ENCODE data around the gene ZNF84. TPM values are rescaled to one million over a fixed set of nuclear protein-coding genes. Genes with fewer than 3 reads are reported as not detected.
A peak's percentile ranks its signal among the peaks of the same experiment; 100 is the strongest.

The ZNF84 gene
- polyA plus RNA-seq, 1 of the 3 experiments (the other 2 are of a cell fraction), result 12.2 TPM

DNA sequence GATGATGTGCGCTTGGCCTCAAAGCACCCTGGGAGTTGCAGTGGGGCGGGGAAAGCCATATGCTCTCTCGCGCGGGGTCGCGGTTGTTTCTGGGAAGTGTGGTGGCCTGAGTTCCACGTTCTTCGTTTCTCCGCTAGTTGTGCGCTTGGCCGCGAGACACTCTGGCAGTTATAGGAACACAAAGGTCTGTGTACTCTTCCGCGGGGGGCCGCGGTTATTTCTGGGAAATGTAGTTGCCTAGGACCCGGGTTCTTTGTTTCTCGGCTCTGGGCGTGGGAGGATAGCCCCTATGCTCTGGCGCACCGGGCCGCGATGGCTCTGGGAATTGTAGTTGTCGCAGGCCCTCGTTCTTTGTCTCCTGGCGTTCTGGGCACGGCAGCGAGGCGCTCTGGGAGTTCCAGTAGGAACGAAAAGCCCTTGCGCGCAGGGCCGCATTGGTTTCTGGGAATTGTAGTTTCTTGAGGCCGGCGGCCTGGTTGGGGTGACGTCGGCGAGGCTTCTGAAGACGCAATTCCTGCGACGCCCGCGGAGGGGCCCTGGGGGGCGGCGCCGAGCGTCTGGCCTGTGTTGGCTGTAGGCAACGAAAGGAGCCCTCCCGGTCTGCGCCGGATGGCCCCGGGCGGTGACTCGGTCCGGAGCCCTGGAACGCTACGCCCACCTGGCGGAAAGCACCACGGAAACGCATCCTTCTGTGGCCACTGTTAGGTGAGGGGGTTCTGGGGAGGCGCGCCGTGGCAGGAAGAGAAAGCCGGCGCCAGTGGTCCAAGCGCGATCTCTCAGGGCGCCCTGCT is 43.3 kb downstream of the ZNF84 start, which contains the start of gene ZNF140 (continued):
- TF ChIP-seq FOXJ3 (CRISPR knock-in tag; IDR thresholded peaks at IDR 0.05), result no peak
- TF ChIP-seq SMC3 (IDR thresholded peaks at IDR 0.05; ENCODE audit: low read depth, low read length), result no peak
- TF ChIP-seq, protein P1, sequence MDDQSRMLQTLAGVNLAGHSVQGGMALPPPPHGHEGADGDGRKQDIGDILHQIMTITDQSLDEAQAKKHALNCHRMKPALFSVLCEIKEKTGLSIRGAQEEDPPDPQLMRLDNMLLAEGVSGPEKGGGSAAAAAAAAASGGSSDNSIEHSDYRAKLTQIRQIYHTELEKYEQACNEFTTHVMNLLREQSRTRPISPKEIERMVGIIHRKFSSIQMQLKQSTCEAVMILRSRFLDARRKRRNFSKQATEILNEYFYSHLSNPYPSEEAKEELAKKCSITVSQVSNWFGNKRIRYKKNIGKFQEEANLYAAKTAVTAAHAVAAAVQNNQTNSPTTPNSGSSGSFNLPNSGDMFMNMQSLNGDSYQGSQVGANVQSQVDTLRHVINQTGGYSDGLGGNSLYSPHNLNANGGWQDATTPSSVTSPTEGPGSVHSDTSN (IDR thresholded peaks at IDR 0.05), result no peak
- peak; percentile 33; the same call in 1 of the 2 replicates for TF ChIP-seq TAF1 (IDR thresholded peaks at IDR 0.05; ENCODE audit: borderline replicate concordance, low read depth, low read length)
- TF ChIP-seq FOSL2 (IDR thresholded peaks at IDR 0.05; ENCODE audit: borderline replicate concordance, low read depth), result no peak
- no peak for TF ChIP-seq MEF2A (IDR thresholded peaks at IDR 0.05; ENCODE audit: borderline replicate concordance, low read depth)
- TF ChIP-seq YY1 (IDR thresholded peaks at IDR 0.05; ENCODE audit: low read depth), result no peak; the same call in 1 of the 2 replicates
- TF ChIP-seq, protein P2, sequence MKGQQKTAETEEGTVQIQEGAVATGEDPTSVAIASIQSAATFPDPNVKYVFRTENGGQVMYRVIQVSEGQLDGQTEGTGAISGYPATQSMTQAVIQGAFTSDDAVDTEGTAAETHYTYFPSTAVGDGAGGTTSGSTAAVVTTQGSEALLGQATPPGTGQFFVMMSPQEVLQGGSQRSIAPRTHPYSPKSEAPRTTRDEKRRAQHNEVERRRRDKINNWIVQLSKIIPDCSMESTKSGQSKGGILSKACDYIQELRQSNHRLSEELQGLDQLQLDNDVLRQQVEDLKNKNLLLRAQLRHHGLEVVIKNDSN (IDR thresholded peaks at IDR 0.05; ENCODE audit: borderline replicate concordance, low read depth), result 0 out of 2 replicates have a peak, but pooled peaks have one; percentile 22
- TF ChIP-seq, protein P3, sequence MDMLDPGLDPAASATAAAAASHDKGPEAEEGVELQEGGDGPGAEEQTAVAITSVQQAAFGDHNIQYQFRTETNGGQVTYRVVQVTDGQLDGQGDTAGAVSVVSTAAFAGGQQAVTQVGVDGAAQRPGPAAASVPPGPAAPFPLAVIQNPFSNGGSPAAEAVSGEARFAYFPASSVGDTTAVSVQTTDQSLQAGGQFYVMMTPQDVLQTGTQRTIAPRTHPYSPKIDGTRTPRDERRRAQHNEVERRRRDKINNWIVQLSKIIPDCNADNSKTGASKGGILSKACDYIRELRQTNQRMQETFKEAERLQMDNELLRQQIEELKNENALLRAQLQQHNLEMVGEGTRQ (IDR thresholded peaks at IDR 0.05; ENCODE audit: borderline replicate concordance, low read depth, low read length), result no peak

DNA sequence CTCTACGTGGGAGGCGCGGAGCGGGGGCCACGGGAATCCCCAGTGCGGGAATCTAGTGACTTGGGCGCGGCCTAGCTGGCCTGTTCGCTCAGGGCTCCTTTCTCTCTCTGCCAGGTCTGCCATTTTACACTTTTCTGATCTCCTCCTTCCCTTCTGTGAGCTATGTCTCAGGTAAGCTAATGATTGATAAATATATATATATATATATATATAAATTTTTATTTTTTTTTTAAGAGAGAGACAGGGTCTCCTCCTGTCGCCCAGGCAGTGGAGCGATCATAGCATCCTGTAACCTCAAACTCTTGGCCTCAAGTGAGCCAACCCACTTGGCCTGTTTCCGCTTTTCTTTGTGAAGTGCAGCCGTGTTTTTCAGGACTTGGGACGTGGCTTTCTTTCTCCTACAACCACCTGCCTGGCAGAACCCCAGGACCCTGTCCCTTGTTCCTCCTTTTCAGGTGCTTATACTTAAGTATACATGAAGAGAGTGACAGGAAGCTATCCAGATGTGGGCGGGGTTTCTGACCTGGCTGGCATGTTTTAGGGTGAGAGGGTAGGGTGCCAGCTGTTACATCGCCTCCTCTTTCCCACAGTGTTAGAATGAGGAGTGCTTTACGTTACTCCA is 44.0 kb downstream of the ZNF84 start:
- Histone ChIP-seq H3K36me3 (replicated peaks in 1 of 2; ENCODE audit: control insufficient read depth in 1 of 2, insufficient read depth in 2 of 2, low read length in 1 of 2) (peaks cover 44 to 50% of the 10 kb centered on the region in 2 experiments), H3K9ac (peak overlapping the region; percentile 86), H3K9me3 (peaks cover 29% of the 10 kb centered on the region), H3K4me2 (peak overlapping the region; percentile 76), H3K79me2 (ENCODE audit: insufficient read depth) (peaks cover 16% of the 10 kb centered on the region; the same call in 1 of the 2 replicates), H3K27ac (ENCODE audit: low read depth in 2 of 2, low read length in 1 of 2) (peak overlapping the region; percentile 96 to 98), H3K27me3 (ENCODE audit: insufficient read depth) (no peaks in the 10 kb centered on the region), H2AFZ (ENCODE audit: low read depth) (peak overlapping the region; percentile 89; the same call in 1 of the 2 replicates), H3K4me1 (ENCODE audit: control insufficient read depth in 1 of 2, insufficient read depth in 2 of 2, low read depth in 1 of 2, low read length in 1 of 2) (peaks cover 0 to 8% of the 10 kb centered on the region in 2 experiments; a peak in 1 of 4 replicates), H4K20me1 (ENCODE audit: insufficient read depth) (no peaks in the 10 kb centered on the region), H3K4me3 (ENCODE audit: low read depth in 2 of 2, low read length in 1 of 2) (peak overlapping the region; percentile 74 to 92), H3K9me2 (no peaks in the 10 kb centered on the region), H3F3A (replicated peaks; ENCODE audit: insufficient read depth) (peaks cover 10% of the 10 kb centered on the region)
- POLR2A ChIA-PET, result interaction anchor here (2.1 kb wide), 1 partner anchor 49 kb away, joined by 18 read pairs; the partner anchor contains the start of genes ZNF10 and ZNF891
- WGBS (ENCODE audit: low lambda C conversion rate), result 81% methylated on average over 8 of the region's 17 CpGs
- CTCF ChIA-PET, result interaction anchor here (0.9 kb wide), 1 partner anchor 100 kb away, joined by 4 read pairs; the partner anchor contains the start of gene ZNF268
- no peak for DNase-seq
- TF ChIP-seq RXRA (IDR thresholded peaks at IDR 0.05; ENCODE audit: borderline replicate concordance, low read depth), result no peak
- TF ChIP-seq, protein P2 (IDR thresholded peaks at IDR 0.05; ENCODE audit: borderline replicate concordance, low read depth), result no peak
- TF ChIP-seq CHD2 (IDR thresholded peaks at IDR 0.05; ENCODE audit: low read length, partially characterized antibody), result no peak
- TF ChIP-seq SIN3A (IDR thresholded peaks at IDR 0.05; ENCODE audit: borderline replicate concordance, low read depth, low read length), result no peak
- no peak for TF ChIP-seq MEF2A (IDR thresholded peaks at IDR 0.05; ENCODE audit: borderline replicate concordance, low read depth)
- no peak for TF ChIP-seq FOXJ3 (CRISPR knock-in tag; IDR thresholded peaks at IDR 0.05)
- TF ChIP-seq JUND (IDR thresholded peaks at IDR 0.05), result no peak
- TF ChIP-seq, protein P4, sequence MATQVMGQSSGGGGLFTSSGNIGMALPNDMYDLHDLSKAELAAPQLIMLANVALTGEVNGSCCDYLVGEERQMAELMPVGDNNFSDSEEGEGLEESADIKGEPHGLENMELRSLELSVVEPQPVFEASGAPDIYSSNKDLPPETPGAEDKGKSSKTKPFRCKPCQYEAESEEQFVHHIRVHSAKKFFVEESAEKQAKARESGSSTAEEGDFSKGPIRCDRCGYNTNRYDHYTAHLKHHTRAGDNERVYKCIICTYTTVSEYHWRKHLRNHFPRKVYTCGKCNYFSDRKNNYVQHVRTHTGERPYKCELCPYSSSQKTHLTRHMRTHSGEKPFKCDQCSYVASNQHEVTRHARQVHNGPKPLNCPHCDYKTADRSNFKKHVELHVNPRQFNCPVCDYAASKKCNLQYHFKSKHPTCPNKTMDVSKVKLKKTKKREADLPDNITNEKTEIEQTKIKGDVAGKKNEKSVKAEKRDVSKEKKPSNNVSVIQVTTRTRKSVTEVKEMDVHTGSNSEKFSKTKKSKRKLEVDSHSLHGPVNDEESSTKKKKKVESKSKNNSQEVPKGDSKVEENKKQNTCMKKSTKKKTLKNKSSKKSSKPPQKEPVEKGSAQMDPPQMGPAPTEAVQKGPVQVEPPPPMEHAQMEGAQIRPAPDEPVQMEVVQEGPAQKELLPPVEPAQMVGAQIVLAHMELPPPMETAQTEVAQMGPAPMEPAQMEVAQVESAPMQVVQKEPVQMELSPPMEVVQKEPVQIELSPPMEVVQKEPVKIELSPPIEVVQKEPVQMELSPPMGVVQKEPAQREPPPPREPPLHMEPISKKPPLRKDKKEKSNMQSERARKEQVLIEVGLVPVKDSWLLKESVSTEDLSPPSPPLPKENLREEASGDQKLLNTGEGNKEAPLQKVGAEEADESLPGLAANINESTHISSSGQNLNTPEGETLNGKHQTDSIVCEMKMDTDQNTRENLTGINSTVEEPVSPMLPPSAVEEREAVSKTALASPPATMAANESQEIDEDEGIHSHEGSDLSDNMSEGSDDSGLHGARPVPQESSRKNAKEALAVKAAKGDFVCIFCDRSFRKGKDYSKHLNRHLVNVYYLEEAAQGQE (IDR thresholded peaks at IDR 0.05; ENCODE audit: low read depth, low read length), result no peak
- TF ChIP-seq, protein P3 (IDR thresholded peaks at IDR 0.05; ENCODE audit: borderline replicate concordance, low read depth, low read length), result no peak
- no peak for TF ChIP-seq EZH2phosphoT487 (IDR thresholded peaks at IDR 0.05; ENCODE audit: borderline replicate concordance, low read depth)
- TF ChIP-seq RFX5 (IDR thresholded peaks at IDR 0.05; ENCODE audit: low read length), result no peak
- TF ChIP-seq NFIC (IDR thresholded peaks at IDR 0.05; ENCODE audit: borderline replicate concordance), result no peak
